ENCODE data around the gene MTMR11. TPM values are rescaled to one million over a fixed set of nuclear protein-coding genes. Genes with fewer than 3 reads are reported as not detected.

MTMR11 gene
- total RNA-seq, 2 donors from 2014 or later, result 18.4 to 23.7 TPM

DNA sequence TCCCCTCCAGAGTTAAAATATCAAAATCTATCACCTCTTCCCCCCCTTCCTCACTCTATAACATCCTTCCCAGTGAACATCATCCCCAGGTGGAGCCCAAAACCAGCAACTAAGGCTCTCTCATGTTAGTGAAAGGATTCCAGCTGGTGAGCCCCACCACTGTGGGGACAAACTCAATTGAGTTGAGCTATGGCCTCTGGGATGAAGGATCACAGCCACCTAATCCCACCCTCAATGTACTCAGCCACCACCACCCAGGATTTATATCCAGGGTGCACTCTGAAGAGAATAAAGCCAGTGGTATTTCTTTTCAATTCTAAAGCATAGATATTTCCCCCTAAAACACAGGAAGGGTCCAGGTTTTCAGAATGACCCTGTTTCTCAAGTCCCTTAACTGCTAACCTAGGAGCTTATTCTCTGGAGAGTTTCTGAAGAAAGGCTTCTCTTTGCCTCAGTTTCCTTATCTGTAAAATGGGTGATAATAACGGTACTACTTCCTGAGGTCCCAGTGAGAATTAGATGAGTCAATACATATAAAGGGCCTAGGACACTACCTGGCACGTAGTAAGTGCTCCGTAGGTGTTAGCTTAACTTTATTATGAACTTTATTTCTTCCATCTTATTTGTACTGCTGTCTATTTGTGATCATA lies 53.0 kb downstream of the MTMR11 start:
- DNase-seq (ENCODE audit: low spot score), result no peak
- intact Hi-C loops (cut with DNase I), result no loop called here

DNA sequence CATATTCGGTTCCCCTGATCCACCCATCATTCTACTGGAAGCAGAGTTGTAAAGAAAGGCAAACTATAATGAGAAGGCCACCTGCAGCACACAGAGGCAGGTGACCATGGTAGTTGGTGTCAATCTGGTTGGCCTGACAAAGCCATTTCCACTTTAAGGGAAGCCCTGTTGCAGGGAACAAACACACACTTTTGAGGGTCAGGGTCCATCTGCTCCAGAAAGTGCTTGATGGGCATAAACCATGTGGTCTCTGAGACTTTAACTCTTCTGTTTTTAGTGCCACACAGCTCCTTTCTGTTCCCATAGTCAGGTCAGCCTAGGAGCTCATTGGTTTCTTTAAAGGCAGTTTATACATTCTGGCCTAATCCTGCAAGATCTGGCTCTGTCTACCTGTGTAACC lies 54.8 kb downstream of the MTMR11 start:
- intact Hi-C loops (cut with DNase I), result no loop called here
- no peak for DNase-seq (ENCODE audit: low spot score)

DNA sequence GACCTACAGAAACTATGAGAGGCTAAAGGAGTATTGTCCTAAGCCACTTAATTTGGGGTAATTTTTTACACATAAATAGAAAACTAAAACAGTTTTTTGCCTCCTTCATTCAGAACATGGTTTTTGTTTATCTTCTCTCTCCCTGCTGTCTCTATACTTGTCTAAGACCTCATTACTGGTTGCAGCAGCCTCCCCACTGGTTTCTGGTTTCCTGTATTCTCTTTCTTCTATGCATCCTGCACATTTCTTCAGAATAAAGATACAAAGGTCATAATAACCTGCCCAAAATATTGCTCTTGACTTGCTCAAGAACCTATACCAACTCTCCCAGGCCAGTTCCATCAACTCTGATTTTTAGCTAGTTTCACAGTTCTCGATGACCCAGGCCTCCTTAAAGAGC lies 57.1 kb downstream of the MTMR11 start:
- intact Hi-C loops (cut with DNase I), result no loop called here
- no peak for DNase-seq (ENCODE audit: low spot score)

Other genes with a start within 250 kb of the MTMR11 start
- 10 to 100 TPM in 1 of 2 donors, 1 to 10 TPM in 1; 5.6 to 11.2 TPM for gene FCGR1A, start 154.2 kb downstream of the MTMR11 start, total RNA-seq
- 10 to 100 TPM; 10.7 to 11.4 TPM for gene BOLA1, start 37.3 kb downstream of the MTMR11 start, total RNA-seq
- 1 to 10 TPM; 7.5 TPM for gene SV2A, start 19.0 kb downstream of the MTMR11 start, total RNA-seq
- 10 to 100 TPM; 37.2 to 38.0 TPM for gene SF3B4, start 9.1 kb downstream of the MTMR11 start, total RNA-seq
- 10 to 100 TPM; 20.9 to 38.3 TPM for gene OTUD7B, start 73.8 kb upstream of the MTMR11 start, total RNA-seq
- gene VPS45, start 130.9 kb upstream of the MTMR11 start, total RNA-seq, result 10 to 100 TPM; 42.1 to 44.1 TPM
- 100 to 1,000 TPM in 1 of 2 donors, 10 to 100 TPM in 1; 55.6 to 103 TPM for gene PLEKHO1, start 213.0 kb upstream of the MTMR11 start, total RNA-seq

Measured in posterior vena cava (tissue), 2 donors.